Stimulated activated CD4-positive, alpha-beta T cell treated with anti-CD3 and anti-CD28 coated beads, Interleukin-4, amount 100 ng/mL, for 1 hour (primary cell): Measurements from ENCODE around the gene CFAP68.

Experiments
- DNase-seq: peaks from one replicate; pipeline ENCODE4 v3.0.0-alpha.2; 2020

CFAP68 gene, protein sequence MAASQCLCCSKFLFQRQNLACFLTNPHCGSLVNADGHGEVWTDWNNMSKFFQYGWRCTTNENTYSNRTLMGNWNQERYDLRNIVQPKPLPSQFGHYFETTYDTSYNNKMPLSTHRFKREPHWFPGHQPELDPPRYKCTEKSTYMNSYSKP

GRCh38 chr11:111878849-111879636, at the start of gene CFAP68, which contains the start of gene FDXACB1:
CFAP68 (plus strand) TSS chr11:111879541; CDS start chr11:111879561, 20 bp downstream.
FDXACB1 (minus strand) TSS chr11:111879165; CDS start chr11:111879132, 33 bp downstream.
- peak; percentile 89 for DNase-seq

DNA sequence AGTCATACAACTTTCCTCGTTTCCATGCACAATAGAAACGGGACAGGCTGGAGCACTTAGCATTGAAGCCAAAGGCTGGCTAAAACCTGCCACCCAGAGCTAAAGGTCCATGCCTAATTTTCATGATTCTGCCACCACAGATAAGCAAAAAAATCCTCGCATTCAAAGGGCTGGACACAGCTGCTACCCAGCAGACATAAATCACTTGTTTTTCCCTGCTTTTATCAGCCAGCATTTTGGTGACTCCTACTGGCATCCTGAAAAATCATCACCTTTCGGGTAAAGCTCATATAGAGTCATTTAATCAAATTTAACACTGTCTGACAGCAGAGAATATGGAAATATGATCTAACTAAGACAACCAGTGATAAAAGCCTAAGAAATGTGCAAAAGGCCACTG, 45.8 kb upstream of the CFAP68 start:
- no peak for DNase-seq

- no peak for DNase-seq
These were observed 44.7 kb upstream of the CFAP68 start for GRCh38 chr11:111834432-111835163.

- no peak for DNase-seq
These were observed 43.7 kb upstream of the CFAP68 start for GRCh38 chr11:111835665-111836064.

DNA sequence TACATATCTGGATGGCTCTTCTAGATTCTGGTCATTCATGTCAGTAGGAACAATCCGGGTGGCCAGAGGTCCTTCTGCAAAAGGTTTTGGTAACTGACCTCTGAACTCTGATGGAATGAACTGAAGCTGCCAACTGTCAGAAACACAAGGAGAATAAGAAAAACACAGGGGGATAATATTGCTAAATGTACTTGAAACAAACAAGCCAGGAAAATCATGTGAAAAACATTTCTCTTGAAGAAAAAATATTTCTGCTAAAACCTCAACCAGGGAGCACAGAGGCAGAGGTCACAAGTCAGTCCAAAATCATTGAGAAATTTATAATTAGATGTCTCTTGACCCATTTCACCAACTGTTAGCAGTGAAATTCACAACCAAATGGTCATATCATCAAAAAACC, 43.2 kb upstream of the CFAP68 start:
- no peak for DNase-seq

DNA sequence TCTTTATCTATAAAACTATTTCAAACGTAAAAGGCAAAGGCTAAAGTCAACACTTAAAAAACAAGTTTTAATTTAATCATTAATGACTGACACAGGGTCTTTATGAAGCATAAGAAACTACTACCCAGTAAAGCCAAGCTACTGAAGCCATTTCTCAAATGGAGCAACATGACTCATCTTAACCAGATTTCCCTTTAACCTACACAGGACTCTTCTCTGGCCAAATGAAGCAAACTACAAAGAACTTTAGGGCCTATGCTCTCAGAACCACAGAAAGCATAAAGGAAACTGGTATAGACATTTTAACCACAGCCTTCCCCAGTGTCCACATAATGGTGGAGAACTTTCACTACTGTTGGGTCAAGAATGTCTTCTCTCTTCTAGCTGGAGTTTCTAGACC, 42.6 kb upstream of the CFAP68 start:
- DNase-seq, result no peak

DNA sequence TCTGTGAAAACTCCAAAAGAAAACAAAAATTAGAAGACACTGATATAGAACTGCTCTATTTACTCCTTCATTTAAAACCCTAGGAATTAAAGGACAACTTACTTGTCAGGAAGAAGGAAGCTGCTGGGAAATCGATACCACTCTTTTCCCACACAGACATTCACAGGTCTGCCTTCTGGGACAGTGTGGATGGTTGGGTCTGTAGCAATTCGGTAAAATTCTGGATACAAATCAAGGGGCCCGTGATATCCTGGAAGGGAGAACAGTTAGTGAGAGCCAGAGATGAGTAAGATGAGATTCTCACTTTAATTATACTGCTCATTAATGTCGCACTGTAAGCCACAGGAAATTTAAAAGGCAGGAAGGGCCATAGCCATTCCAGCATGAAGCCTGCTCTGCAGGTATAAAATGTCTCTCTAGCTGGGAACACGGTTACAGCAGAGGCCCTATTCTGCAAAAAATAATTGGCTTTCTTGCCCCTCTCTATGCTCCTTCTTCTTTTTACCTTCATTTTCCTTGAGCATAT, 41.9 kb upstream of the CFAP68 start:
- DNase-seq, result no peak

GRCh38 chr11:111838054-111838453, 41.3 kb upstream of the CFAP68 start:
- no peak for DNase-seq

DNA sequence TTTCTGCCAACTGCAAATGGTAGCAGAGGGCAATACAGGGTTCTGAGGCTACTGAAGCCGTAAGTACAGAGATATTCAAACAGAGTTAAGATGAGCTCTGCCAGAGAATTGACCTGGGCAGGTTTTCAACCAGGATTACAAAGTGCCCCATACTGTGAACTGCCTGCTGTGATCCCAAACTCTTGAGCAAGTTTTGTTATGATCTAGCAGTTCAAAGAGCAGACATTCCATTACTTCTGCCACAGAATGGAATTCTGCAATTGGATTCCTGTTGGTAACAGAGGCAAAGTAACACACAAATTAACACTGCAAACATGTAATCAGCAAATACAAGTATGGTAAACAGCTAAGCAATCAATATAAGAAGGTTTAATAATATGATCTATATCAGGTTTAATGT, 39.2 kb upstream of the CFAP68 start:
- DNase-seq, result no peak

DNA sequence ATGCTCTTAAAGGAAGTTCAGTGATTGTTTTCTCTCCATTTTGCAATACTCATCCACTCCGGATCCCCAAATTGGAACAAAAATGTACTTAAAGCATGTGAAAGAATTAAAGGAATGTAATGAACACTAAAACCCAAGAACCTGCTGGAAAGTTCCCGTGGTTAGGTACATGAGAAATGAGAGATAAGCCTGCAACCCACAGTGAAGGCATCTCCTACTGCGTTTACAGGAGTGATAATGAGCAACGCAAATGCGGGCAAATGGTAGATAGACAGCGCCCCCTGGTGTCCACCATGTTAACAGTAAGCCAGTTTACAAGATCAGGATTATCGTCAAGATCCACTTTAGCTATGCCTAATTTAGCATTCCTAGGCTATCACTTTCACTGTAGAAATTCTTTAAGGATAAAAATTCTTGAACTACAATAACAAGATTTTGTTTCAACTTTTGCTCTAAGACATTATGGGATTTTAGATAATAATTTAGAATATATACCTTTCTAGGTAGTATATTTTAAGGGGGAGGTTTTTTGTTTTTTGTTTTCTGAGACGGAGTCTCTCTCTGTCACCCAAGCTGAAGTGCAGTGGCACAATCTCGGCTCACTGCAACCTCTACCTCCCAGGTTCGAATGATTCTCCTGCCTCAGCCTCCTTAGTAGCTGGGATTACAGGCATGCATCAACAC, 37.8 kb upstream of the CFAP68 start:
- peak; percentile 86 for DNase-seq

DNA sequence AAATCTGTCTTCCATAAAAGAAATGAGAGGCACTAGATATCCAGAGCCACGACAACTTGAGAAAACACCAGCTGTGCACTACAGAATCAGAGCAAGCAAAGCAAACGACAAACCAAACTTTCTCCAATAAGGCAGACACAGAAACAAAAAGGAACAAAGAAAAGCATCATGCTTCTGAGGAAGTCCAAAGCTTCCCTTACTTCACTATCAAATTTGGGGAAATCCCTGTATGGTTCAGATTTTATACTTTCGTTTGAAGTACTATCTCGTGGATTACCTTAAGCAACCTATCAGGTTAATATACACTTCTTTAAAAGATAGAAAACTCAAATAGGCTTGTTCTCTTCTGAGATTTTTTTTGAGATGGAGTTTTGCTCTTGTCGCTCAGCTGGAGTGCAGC, 35.7 kb upstream of the CFAP68 start:
- no peak for DNase-seq

GRCh38 chr11:111845276-111846028, 33.9 kb upstream of the CFAP68 start:
- no peak for DNase-seq

DNA sequence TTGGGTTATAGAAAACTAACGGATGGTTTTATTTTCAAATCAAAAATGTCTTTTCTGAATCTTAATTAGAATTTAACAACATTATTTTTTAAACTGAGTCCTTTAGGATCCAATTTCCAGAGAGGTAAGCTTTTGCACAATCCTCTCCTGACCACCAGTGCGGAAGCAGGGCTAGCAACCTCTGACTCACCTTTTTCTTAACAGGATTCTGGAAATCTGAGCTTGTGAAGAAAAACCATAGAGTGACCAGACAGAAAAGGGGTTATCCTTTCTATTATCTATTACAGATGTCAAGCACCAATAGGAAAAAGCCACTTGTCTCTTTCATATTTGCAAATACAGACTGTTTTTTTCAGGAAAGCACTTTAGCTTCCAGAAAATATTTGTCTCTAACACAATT, 33.3 kb upstream of the CFAP68 start:
- no peak for DNase-seq

DNA sequence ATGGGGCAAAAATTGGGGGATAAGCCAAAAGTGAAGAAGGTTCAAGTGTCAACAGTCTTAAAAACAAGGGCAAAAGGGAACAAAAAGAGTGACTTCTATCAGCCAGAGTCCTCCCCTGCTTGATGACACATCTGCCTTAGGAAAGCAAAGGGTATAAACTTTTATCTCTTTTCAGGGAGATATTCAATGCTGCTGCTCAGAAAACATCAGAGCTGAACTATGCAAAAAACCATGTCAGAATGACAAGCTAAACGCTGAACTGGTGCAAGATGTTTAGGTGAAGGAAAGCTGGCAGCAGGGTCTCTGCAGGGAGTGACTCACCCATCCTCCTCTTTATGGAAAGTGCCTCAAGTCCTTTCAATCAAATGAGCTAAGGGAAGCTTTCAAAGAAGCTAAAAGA, 32.7 kb upstream of the CFAP68 start:
- no peak for DNase-seq

- no peak for DNase-seq
These were observed 29.7 kb upstream of the CFAP68 start for GRCh38 chr11:111849631-111850030.

DNA sequence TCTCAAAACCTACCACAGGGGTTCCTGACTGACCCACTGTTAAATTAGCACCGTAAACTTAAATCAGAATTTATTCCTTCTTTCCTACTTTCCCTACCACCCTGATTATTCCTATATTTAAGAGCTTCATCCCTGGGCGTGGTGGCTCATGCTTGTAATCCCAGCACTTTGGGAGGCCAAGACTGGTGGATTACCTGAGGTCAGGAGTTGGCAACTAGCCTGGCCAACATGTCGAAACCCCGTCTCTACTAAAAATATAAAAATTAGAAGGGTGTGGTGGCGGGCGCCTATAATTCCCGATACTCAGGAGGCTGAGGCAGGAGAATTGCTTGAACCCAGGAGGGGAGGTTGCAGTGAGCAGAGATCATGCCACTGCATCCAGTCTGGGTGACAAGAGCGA, 28.3 kb upstream of the CFAP68 start:
- no peak for DNase-seq

GRCh38 chr11:111851636-111852035, 27.7 kb upstream of the CFAP68 start:
- DNase-seq, result no peak

DNA sequence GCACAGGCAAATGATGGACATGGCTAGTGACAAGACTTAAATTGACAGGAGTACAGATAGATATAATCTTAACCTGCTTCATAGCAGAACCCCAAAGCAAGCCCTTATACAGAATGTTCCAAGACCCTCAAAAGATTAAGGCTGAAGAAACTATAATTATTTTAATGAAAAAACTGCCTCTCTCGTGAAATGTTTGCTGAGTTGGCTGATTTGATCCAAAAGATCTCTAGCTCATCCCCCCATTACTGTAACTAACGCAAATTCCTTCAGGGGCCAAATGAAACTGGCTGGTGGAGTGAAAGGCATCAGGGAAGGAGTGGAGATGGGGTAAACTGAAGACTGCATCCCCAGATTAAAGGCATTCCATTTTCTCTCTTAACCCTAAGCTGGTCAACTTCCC, 27.2 kb upstream of the CFAP68 start:
- no peak for DNase-seq

- no peak for DNase-seq
These were observed 23.8 kb upstream of the CFAP68 start for GRCh38 chr11:111855506-111855905.

DNA sequence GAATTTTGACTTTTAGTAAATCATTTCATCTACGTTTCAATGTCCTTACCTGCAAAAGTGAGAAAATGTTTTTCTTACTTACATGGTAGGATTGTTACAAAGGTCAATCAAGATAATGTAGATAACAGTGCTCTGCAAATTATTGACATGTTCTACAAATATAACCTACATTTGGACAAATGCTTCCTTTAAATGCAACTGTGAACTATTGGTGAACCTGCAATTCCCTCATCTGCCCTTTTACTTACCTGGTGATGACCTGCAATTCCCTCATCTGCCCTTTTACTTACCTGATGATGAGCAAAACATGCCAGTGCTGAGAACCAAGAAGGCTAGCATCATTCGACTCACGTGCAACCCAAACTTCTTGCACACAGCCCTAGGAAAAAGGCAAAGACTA, 19.1 kb upstream of the CFAP68 start:
- no peak for DNase-seq

GRCh38 chr11:111870113-111870512, 9.2 kb upstream of the CFAP68 start:
- no peak for DNase-seq

DNA sequence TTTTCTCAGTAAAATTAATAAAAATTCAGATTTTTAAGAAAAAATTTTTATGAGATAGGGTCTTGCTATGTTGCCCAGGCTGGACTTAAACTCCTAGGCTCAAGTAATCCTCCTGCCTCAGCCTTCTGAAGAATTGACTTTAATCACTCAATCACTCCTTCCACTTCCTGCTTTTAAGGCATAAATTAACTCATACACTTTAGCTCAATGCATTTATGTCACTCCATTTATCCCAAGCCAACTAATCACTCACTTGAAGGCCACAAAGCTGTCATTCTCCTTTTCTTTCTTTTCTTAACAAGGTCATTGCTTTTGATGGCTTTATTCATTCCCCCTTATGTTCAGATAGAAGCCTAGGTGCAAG, 8.8 kb upstream of the CFAP68 start:
- DNase-seq, result no peak
